GM19438 (cell line): ENCODE results near the gene MKS1.

Experiments
- ATAC-seq: cut with Tn5 transposase; IDR thresholded peaks from one replicate; pipeline ENCODE4 v1.9.1; 2021; ENCODE audit warnings: low read depth; ENCODE audit not compliant: unreplicated experiment

MKS1 gene

DNA sequence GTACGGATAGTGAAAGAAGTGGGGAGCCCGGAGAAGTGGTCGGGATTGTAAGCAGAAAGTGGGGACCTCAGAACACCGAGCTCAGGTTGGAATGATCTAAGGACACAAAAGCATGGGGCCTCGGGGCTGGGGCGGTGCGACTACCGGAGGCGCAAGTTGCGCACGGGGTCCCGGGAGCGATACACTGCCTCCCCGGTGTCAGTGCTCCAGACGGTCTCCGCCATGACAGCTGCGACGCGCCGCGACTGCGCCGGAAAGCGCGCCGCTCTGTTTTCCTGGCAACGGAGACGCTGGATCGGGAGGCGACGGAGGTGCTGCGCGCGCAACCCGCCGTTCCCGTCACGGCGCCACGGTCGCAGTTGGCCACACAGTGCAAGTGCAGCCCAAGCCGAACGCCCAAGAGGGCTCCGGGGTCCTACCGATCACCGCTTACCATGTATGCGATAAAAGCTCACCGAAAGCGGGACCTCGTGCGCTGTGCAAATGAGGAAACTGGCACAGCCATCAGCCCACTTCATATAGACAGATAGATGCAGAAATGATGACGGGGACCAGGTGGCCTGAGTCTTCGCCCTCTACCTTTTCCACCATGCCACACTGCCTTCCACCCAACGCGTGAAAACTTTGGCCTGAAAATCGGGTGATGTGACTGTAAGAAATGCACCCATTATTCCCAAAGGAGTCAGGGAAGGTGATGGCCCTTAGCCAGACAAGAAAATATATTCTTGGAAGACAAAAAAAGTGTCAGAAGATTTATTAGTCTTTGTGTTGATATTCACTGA, at the start of gene MKS1:
TSS of gene MKS1 (minus strand) at position 249 of the 782 bp plus-strand sequence. CDS start at position 224, 25 bp downstream.
- peak; percentile 97 for ATAC-seq

DNA sequence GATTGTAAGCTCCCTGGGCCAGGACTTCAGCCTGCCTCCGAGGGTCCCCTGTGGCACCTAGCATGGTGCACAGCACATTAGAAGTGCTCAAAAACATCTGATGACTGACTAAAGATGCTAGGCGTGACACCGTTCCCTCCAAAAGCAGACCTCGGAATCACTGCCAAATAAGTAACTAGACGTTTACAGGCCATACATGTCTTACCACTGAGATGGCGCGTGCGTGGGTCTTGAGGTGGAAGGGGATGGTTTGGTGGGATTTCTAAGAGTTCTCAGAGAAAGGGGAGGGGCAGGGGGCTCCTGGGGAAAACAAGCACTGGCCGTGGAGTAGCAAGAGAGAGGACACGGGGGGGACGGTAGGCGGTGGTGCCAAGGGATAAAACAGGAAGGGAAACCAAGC, 49.3 kb upstream of the MKS1 start:
- ATAC-seq, result no peak

DNA sequence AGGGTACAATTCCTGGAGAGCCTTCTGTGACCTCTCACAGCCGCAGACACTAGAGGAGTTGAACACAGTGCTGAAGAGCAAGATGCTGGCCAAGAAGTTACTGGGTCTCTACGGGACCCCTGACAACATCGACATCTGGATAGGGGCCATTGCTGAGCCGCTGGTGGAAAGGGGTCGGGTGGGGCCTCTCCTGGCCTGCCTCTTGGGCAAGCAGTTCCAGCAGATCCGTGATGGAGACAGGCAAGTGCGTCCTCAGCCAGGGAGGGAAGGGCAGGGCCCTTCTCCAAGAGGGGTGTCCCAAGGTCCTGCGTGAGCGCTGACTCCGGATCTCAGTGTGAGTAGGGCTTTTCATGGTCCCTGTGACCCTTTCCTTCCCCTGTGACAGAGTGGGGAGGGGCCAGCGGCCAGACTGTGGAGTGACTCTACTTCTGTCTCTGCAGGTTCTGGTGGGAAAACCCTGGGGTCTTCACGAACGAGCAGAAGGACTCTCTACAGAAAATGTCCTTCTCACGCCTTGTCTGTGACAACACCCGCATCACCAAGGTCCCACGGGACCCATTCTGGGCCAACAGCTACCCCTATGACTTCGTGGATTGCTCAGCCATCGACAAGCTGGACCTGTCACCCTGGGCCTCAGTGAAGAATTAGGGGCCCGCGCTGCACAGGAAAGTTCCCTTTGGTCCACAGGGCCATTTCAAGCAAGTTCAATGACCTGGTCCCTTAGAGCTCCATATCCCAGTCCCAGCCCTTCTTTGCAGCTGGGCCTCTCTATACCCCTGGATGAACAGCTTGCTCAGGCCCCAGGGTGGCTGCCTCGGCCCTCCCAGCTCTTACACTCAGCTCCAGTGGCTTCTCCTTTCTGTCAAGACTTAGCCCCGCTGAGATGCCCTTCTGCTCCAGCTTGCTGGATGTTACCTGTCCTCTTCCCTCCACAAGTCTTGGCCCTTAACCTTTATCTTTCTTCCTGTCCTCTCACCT, 48.6 kb upstream of the MKS1 start:
- ATAC-seq, result no peak

DNA sequence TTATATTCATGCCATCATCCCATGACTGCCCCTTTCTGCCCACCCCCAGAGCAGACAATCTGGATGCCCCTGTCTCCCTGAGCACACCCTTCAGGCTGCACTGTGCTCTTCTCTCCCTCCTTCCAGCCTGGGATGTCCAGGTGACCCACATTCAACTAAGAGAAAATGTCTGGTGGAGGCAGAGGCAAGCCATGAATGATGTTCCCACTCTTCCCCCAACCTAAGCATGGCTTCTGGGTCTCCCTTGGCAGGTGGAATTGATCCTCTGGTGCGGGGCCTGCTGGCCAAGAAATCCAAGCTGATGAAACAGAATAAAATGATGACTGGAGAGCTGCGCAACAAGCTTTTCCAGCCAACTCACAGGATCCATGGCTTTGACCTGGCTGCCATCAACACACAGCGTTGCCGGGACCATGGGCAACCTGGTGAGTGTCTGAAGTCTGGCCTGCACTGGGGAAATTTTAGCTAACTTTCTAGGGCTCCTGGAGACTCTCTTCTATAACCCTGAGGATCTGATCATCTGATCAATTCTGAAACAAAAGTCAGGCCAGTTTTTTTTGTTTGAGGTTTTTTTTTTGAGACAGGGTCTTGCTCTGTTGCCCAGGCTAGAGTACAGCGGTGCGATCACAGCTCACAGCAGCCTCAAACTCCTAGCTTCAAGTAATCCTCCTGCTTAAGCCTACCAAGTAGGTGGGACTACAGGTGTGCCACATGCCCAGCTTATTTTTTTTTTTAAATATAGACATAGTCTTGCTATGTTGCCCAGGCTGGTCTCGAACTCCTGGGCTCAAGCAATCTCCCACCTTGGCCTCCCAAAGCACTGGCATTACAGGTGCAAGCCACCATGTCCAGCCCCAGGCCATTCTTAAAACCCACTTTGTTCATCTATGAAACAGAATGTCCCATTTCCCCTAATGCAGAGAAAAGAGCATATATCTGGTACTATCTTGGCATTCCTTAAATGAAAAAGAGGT, 47.1 kb upstream of the MKS1 start:
- ATAC-seq, result no peak

DNA sequence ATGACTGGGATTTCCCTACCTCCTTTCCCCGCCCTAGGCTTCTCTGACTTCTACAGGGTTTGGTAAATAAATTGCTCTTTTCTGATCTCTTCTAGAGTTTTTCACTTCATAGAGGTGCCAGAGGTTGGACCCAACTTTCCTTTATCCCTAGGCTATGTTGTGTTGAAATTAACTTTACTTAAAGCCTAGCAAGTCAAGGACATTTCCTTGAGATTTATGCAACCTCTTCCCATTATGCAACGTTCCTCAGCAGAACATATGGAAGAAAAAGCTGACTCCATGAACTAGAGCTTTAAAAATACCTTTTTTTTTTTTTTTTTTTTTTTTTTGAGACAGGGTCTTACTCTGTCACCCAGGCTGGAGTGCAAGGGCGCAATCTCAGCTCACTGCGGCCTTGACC, 46.2 kb upstream of the MKS1 start:
- no peak for ATAC-seq

DNA sequence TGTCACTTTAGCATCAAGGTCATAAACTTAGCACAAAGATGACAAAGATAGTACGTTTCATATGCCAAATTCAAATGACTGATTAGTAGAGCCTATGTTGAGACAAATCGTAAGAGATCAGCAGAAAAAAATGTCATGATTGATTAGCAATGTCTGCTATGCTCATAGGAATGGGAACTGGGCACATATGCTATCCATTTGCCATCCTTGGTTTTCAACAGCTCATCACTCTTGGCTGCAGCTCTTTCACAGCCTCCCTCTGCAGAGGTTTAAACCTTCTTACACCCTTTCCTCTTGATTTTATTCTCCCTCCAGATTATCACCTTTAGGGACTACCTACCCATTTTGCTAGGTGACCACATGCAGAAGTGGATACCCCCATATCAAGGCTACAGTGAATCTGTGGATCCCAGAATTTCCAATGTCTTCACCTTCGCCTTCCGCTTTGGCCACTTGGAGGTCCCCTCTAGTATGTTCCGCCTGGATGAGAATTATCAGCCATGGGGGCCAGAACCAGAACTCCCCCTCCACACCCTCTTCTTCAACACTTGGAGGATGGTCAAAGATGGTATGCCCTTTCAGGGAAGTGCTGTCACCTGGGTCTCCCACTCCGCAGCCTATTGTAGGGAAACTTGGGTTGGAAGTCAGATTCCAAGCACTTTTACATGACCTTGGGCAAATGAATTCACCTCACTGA, 45.5 kb upstream of the MKS1 start:
- no peak for ATAC-seq

DNA sequence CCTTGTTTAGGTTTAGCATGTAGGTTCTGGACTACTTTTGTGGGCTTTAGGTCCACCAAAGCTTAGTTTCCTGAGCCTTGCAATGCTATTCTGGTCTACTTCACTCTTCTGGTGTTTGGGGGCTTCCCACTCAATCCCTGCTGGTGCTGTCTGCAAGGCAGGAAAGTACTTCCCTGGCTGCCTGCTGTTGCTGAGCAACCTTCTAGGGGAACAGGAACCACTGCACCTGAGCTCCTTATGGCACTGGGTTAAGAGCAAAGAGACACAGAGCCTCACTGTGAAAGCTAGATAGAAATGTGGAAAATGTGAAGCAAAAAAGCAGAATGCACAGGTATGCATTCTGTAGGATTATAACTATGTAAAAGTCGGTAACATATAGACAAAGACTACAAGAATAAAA, 44.7 kb upstream of the MKS1 start:
- no peak for ATAC-seq

DNA sequence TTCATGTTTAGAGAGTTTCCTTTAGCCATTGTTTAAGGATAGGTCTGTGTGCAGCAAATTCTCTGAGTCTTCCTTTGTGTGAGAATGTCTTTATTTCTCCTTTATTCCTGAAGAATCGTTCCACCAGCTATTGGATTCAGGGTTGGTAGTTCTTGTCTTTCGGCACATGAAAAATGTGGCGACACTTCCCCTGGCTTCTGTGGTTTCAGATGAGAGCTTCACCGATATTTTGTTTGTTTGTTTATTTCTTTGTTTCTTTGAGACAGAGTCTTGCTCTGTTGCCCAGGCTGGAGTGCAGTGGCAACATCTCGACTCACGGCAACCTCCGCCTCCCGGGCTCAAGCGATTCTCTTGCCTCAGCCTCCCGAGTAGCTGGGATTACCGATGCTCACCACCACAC, 43.1 kb upstream of the MKS1 start:
- no peak for ATAC-seq

DNA sequence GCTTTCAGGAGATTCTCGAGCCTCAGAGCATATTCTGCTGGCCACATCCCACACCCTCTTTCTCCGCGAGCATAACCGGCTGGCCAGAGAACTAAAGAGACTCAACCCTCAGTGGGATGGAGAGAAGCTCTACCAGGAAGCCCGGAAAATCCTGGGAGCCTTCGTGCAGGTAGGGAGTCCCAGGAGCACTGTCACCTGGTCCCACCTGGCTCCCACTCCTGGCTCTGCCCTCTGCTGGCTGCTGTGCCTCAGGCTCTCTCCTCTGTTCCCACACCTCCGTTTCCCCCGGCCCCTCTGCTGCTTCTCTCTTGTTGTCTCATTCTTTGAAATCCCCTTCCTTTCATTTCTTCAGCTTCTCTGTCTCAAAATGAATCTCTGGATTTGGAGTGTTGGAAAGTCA, 35.7 kb upstream of the MKS1 start:
- no peak for ATAC-seq

DNA sequence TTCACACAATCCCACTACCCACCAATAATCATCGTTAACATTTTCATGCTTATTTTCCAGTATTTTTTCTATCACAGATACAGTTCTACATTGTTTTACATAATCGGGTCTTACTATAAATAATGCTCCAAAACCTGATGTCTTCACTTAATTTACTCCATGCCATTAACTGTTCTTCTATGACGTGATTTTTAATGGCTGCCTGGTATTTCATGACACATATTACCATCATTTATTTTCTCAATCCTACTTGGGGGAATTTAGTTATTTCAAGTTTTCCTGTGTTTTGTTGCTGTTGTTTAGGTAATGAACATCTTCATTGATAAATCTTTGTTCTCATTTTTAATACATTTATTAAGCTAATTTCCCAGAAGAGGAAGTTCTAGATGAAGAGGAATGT, 34.0 kb upstream of the MKS1 start:
- ATAC-seq, result no peak

DNA sequence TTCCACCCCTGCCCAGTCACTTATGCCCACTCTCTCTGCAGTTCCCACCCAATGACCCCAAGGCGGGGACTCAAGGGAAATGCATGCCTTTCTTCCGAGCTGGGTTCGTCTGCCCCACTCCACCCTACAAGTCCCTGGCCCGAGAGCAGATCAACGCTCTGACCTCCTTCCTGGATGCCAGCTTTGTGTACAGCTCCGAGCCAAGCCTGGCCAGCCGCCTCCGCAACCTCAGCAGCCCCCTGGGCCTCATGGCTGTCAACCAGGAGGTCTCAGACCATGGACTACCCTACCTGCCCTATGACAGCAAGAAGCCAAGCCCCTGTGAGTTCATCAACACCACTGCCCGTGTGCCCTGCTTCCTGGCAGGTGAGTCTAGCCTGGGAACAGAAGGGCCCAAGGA, 33.1 kb upstream of the MKS1 start:
- no peak for ATAC-seq

DNA sequence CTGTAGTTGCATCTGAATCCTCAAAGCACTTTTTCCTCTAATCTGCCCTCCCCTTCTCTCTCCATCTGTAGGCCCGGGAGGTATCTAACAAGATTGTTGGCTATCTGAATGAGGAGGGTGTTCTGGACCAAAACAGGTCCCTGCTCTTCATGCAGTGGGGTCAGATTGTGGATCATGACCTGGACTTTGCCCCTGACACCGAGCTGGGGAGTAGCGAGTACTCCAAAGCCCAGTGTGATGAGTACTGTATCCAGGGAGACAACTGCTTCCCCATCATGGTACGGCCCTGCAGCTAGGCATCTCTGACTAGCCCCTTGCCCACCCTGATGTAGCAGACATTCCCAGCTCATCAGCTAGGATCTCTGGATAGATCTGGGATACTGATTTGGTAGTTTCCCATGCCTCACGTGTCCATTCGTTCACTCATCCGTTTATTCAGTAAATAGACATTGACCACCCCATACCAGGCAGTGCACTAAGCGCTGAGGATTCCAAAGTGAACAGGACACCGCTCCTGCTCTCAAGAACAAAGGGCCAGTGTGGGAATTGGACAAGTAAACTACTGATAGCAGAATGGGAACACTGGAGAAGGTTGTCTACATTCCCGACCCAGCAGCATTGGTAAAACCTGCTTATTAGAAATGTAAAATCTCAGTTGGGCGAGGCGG, 31.4 kb upstream of the MKS1 start:
- no peak for ATAC-seq

DNA sequence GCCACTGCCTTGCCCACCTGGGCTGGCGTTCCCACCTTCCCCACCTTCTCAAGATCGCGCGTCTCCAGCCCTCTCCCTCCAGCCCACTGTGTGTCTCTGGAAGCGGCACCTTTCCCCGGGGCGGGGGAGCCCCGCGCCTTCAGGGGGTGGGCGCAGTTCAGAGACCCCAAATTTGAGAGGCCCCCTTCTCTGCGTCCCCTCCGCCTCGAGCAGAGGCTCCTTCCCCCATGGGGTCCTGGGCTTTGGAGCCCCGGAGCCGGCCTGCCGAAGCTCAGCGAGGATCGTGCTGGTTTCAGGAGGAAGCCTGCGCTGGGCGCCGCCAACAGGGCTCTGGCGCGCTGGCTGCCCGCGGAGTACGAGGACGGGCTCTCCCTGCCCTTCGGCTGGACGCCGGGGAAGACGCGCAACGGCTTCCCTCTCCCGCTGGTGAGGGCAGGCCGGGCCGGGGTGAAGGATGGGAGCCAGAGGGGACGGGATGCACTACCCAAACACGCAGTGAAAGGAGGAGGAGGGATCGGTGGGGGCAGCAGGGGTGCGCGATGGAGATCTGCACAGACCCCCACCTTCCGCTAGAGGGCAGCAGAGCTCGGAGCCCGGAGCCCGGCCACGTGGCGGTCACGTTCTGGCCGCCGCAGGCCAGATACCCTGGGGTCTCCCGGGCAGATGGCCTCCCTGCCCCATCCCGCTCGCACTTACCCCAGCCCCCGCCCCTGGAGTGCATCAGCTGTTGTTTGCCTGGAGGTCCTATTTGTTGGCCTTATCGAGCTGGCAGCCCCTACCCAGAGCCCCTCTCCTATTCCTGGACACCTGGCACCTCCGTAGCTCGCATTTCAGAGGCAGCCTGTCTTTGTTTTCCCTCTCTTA, 30.4 kb upstream of the MKS1 start:
- no peak for ATAC-seq

DNA sequence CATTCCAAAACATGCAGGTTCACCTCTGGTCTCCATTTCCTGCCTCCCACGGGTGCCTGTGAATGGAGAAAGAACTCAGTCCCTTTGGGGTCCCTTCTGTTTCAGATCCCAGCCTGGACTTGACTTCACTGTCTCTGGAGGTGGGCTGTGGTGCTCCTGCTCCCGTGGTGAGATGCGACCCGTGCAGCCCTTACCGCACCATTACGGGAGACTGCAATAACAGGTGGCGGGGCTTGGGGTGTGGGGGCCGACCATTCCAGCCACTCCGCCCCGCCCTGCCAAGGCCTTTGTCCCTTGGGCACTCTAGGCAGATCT, 29.9 kb upstream of the MKS1 start:
- ATAC-seq, result no peak

DNA sequence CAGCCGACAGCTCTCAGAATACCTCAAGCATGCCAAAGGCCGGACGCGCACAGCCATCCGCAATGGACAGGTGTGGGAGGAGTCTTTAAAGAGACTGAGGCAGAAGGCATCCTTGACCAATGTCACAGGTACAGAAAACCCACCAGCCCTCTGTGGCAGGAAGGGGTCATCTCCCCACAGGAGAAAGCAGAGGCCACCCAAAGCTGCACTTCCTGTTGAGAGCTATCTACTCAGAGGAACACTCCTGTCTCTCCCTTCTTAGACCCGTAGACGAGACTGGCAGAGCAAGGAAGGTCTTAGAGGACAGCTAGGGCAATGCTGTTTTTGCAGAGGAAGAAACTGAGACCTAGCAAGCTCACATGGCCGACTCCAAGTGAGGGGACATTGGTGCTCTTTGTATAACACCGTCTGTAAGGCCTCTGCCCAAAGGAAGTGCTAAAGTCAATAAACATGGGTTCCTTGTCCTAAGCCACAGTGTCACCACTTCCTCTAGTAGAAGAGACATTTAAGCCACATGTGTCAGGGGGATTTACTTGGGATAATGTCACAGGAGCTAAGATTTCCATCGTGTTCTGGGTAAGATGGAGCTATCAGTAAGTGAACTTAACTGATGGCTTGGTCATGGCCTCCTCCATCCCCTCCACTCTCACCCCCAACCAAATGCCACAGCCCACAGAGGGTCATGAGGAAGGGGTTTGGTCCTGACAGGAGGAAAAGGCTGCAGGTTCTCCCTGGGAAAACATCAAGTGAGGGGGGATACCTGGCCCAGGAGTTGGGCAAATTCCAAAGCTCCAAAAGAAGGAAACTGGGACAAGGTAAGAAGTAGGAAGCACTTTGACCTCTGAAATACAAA, 28.7 kb upstream of the MKS1 start:
- no peak for ATAC-seq

DNA sequence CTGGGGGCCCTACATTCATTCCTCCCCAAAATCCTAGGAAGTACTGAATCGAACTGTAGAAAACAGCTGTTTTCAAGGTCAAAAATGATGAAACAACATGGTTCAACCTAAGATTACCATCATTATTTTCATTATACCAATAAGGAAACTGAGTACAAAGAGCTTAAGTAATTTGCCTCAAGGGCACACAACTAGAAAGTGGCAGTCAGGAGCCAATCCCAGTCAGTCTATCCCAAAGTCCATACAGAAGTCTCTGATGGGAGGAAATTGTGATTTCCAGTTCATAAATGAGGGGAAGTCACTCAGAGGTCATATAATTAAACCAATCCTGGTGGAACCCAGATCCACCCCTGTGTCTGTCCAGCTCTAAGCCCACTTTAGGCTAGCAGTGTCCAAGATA, 27.7 kb upstream of the MKS1 start:
- no peak for ATAC-seq

DNA sequence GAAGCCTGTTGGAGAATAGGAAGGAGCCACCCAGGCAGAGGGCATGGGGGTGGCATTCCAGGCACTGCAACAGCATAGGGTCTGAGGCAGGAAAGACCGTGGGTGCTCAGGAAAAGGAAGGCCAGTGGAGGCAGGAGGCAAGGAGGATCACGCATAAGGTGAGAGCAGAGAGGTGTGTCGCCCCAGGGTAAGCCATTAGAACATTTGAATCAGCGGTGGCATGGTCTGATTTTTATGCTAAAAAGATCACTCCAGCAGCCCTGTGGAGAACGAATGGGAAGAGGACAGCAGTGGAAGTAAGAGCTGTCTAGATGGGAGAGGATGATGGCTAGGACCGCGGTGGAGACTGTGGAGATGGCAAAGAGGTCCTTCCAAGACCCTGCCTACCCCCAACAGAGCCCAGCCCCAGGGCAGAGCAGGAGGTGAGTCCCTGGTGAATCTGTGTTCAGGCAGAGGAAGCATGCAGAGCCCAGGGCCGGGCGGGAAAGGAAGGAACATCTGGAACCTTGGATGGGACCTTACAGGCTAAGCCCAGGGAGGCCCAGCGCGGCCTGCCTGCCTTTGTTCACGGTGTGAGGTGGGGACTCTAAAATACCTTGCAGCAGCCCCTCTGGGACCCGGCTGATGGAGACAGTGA, 27.2 kb upstream of the MKS1 start:
- ATAC-seq, result no peak
